KMS-11 (cell line): ENCODE data around the gene CDK6.

Experiments
- H2AFZ ChIP-seq: fragments of 200-600 bp; sonication (generic); 2 replicates; pipeline ENCODE4 v1.6.1; 2016; ENCODE audit warnings: antibody characterized with exemption, mixed run types, low read depth
- H3K27ac ChIP-seq: fragments of 200-600 bp; sonication (generic); 2 replicates; pipeline ENCODE4 v1.6.1; 2016; ENCODE audit warnings: mild to moderate bottlenecking, mixed run types
- H3K27me3 ChIP-seq: fragments of 200-600 bp; sonication (generic); 2 replicates; pipeline ENCODE4 v1.6.1; 2017; ENCODE audit warnings: mild to moderate bottlenecking, low read depth, mixed run types, moderate library complexity; ENCODE audit not compliant: insufficient read depth
- H3K36me3 ChIP-seq: fragments of 200-600 bp; sonication (generic); 2 replicates; pipeline ENCODE4 v1.6.1; 2017; ENCODE audit warnings: mild to moderate bottlenecking, mixed run types; ENCODE audit not compliant: insufficient read depth
- H3K4me1 ChIP-seq: fragments of 200-600 bp; sonication (generic); 2 replicates; pipeline ENCODE4 v1.6.1; 2016; ENCODE audit warnings: mild to moderate bottlenecking, low read depth, mixed run types; ENCODE audit not compliant: poor library complexity, severe bottlenecking
- H3K4me2 ChIP-seq: fragments of 200-600 bp; sonication (generic); 2 replicates; pipeline ENCODE4 v1.7.0; 2016; ENCODE audit warnings: mild to moderate bottlenecking, mixed run types
- H3K4me3 ChIP-seq: fragments of 200-600 bp; sonication (generic); IDR thresholded peaks from 2 replicates; pipeline ENCODE4 v1.6.1; 2017; ENCODE audit warnings: low read depth, low read length, mixed read lengths; ENCODE audit not compliant: insufficient read depth
- H3K79me2 ChIP-seq: fragments of 200-600 bp; sonication (generic); 2 replicates; pipeline ENCODE4 v1.6.1; 2016; ENCODE audit warnings: low read depth, mixed run types; ENCODE audit not compliant: insufficient read depth
- H3K9ac ChIP-seq: fragments of 200-600 bp; sonication (generic); 2 replicates; pipeline ENCODE4 v1.6.1; 2016; ENCODE audit warnings: mild to moderate bottlenecking, mixed run types
- H4K20me1 ChIP-seq: fragments of 200-600 bp; sonication (generic); 2 replicates; pipeline ENCODE4 v1.6.1; 2016; ENCODE audit warnings: mild to moderate bottlenecking, mixed run types; ENCODE audit not compliant: insufficient read depth
- CTCF ChIP-seq: fragments of 200-600 bp; sonication (generic); conservative IDR thresholded peaks from 2 replicates; pipeline ENCODE4 v1.6.1; 2017; ENCODE audit warnings: low read depth, mild to moderate bottlenecking, antibody characterized with exemption, low read length, moderate library complexity, mixed read lengths

CDK6 gene

DNA sequence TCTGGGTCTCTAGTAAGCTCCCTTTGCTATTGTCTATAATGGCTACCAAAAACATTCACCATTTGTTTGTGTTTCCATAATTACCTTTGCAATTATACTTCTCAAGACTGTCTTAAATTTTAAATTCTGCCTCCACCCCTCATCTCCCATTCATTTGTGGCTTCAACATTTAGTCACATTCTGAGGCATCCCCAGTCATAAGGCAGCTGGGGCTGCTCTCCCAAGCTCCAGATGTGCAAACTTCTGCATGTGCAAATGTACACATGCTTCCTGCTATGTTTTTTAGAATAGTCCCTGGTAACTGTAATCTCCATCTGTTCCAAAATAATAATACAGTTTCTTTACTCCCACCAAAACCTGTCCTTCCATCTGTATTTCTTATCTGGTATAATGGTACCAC, 97.3 kb downstream of the CDK6 start:
- Histone ChIP-seq H3K4me3 (no peak overlapping the region), H3K79me2 (peaks cover 93% of the 10 kb centered on the region), H3K36me3 (no peaks in the 10 kb centered on the region), H3K27me3 (no peaks in the 10 kb centered on the region), H4K20me1 (no peaks in the 10 kb centered on the region), H3K9ac (no peak overlapping the region; the same call in 1 of the 2 replicates), H3K4me1 (peaks cover 99% of the 10 kb centered on the region), H3K4me2 (peak overlapping the region; percentile 70), H2AFZ (no peak overlapping the region), H3K27ac (peak overlapping the region; percentile 74)
- no peak for TF ChIP-seq CTCF

DNA sequence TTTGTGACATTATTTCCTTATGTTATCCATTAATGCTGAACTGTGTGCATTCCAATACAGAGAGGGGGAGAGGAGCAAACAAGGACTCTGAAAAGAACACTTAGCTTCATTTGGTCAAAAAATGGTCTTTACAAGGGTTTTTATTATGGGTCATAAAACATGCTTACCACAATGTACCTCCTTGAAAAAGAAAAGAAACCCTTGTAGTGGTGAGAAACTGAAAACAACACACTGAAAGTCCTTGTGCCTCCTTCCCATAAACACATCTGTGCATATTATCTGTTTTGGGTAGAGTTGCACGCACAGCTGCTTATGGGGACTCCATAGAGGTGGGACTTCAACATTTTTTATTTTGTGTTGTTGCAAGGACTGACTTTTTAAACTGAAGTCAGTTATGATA, 98.7 kb downstream of the CDK6 start:
- no peak for TF ChIP-seq CTCF
- H3K27ac ChIP-seq, result peak overlapping the region; percentile 74
- peaks cover 92% of the 10 kb centered on the region for H3K79me2 ChIP-seq
- no peak overlapping the region for H2AFZ ChIP-seq
- H3K4me1 ChIP-seq, result peaks cover 99% of the 10 kb centered on the region
- H4K20me1 ChIP-seq, result no peaks in the 10 kb centered on the region
- H3K9ac ChIP-seq, result peak overlapping the region; percentile 18; the same call in 1 of the 2 replicates
- no peak overlapping the region for H3K4me3 ChIP-seq
- no peaks in the 10 kb centered on the region for H3K27me3 ChIP-seq
- peak overlapping the region; percentile 70 for H3K4me2 ChIP-seq
- H3K36me3 ChIP-seq, result no peaks in the 10 kb centered on the region

DNA sequence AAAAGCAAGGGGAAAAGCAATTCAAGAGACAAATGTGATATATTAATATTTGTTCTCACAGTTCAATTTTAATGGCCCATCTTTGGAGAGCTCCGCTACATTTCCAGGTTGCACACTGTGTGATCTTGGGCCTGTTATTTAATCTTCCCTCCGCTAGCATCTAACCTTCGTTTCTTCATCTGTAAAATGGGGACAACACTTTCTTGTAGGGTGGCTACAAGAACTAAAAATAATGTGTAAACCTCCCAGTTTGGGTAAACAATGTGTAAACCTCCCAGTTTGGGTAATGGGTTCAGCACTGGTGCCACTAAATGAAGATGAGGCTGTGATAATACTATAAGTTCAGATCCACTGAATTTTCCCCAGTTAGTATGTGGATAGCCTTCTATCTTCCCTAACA, 99.5 kb downstream of the CDK6 start:
- Histone ChIP-seq H3K36me3 (no peaks in the 10 kb centered on the region; the same call in 1 of the 2 replicates), H3K4me2 (peak overlapping the region; percentile 70), H3K4me3 (no peak overlapping the region), H3K4me1 (peaks cover 99% of the 10 kb centered on the region), H3K9ac (no peak overlapping the region; the same call in 1 of the 2 replicates), H3K79me2 (peaks cover 92% of the 10 kb centered on the region), H3K27me3 (no peaks in the 10 kb centered on the region), H4K20me1 (no peaks in the 10 kb centered on the region), H2AFZ (no peak overlapping the region), H3K27ac (peak overlapping the region; percentile 74)
- TF ChIP-seq CTCF, result no peak

DNA sequence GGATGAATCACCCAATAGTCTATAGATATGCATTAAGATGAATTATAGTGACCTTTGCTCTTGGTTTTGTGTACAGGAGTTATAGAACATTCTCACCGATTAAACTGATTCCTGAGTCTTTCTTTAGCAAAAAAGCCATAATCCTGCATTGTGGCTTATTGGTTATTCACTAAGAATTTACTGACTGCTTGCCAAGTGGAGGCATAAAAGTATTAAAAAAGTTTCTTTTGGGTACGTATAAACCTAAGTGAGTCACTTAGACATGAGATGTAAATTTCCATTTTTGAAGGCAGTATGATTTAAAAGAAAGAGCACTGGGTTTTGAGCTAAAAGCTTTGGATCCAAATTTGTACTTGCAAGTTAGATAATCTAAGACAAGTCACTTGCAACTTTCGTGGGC, 100.7 kb downstream of the CDK6 start:
- H3K79me2 ChIP-seq, result peaks cover 92% of the 10 kb centered on the region
- peak overlapping the region; percentile 78 for H3K4me2 ChIP-seq
- peaks cover 99% of the 10 kb centered on the region for H3K4me1 ChIP-seq
- H4K20me1 ChIP-seq, result no peaks in the 10 kb centered on the region
- H2AFZ ChIP-seq, result no peak overlapping the region
- H3K9ac ChIP-seq, result no peak overlapping the region
- H3K27me3 ChIP-seq, result no peaks in the 10 kb centered on the region
- no peak overlapping the region for H3K27ac ChIP-seq
- H3K4me3 ChIP-seq, result no peak overlapping the region
- no peak for TF ChIP-seq CTCF
- no peaks in the 10 kb centered on the region; the same call in 1 of the 2 replicates for H3K36me3 ChIP-seq
